Loucy (cell line): Measurements from ENCODE around the gene RNU7-1.

Experiments
- EZH2phosphoT487 ChIP-seq: fragments of 200-600 bp; IDR thresholded peaks from 2 replicates; pipeline ENCODE4 v1.6.1; 2018; ENCODE audit warnings: antibody characterized with exemption, mild to moderate bottlenecking, moderate library complexity, borderline replicate concordance
- TF ChIP-seq, protein P1 (sequence below): fragments of 200-600 bp; sonication (generic); conservative IDR thresholded peaks from 2 replicates; pipeline ENCODE4 v1.5.1; 2014; ENCODE audit warnings: mild to moderate bottlenecking, antibody characterized with exemption, low read length

DNA sequence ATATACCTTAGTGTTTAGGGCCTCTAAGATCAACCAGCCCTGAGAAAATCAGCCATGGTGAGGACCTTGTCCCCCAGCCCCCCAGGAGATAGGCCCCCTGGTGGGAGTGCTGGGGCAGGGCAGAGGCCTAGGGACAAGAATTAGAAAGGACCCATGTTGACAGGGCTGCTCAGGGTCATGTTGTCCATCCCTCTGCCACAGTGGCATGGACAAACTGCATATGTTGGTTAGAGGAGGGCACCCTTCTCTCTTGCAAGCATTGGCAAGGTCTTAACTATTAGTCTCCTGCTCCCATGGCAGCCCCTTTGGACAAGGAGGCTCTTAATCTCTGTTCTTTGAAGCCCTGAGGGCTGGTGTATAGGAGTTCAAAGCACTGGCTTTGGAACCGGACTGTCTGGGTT lies 6.8 kb downstream of the RNU7-1 start:
- TF ChIP-seq, protein P1, sequence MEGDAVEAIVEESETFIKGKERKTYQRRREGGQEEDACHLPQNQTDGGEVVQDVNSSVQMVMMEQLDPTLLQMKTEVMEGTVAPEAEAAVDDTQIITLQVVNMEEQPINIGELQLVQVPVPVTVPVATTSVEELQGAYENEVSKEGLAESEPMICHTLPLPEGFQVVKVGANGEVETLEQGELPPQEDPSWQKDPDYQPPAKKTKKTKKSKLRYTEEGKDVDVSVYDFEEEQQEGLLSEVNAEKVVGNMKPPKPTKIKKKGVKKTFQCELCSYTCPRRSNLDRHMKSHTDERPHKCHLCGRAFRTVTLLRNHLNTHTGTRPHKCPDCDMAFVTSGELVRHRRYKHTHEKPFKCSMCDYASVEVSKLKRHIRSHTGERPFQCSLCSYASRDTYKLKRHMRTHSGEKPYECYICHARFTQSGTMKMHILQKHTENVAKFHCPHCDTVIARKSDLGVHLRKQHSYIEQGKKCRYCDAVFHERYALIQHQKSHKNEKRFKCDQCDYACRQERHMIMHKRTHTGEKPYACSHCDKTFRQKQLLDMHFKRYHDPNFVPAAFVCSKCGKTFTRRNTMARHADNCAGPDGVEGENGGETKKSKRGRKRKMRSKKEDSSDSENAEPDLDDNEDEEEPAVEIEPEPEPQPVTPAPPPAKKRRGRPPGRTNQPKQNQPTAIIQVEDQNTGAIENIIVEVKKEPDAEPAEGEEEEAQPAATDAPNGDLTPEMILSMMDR = peak; percentile 74
- TF ChIP-seq EZH2phosphoT487 = no peak
